GM18526 (cell line): ENCODE data around the gene AHCYL1.

Source experiments
- POLR2A ChIP-seq: IDR thresholded peaks from 3 replicates; pipeline ENCODE4 v1.6.1; 2011; ENCODE audit not compliant: insufficient read length; ENCODE audit errors: extremely low read depth

Gene AHCYL1

GRCh38 chr1:109969146-109969829 is 15.3 kb upstream of the AHCYL1 start:
- no peak for TF ChIP-seq POLR2A

DNA sequence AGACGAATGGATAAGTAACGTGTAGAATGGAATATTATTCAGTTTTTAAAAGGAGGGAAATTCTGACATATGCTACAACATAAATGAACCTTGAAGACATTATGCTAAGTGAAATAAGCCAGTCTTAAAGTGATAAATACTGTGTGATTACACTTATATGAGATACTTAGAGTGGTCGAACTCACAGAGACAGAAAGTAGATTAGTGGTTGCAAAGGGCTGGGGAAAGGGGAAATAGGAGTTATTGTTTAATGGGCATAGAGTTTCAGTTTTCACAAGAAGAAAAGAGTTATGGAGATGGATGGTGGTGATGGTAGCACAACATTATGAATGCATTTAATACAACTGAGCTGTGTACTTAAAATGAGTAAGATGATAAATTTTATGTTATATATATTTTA is 14.7 kb upstream of the AHCYL1 start:
- no peak for TF ChIP-seq POLR2A

GRCh38 chr1:109971559-109971958 is 13.0 kb upstream of the AHCYL1 start:
- no peak for TF ChIP-seq POLR2A

- no peak for TF ChIP-seq POLR2A
Observed at GRCh38 chr1:109974191-109974590, 10.4 kb upstream of the AHCYL1 start.

DNA sequence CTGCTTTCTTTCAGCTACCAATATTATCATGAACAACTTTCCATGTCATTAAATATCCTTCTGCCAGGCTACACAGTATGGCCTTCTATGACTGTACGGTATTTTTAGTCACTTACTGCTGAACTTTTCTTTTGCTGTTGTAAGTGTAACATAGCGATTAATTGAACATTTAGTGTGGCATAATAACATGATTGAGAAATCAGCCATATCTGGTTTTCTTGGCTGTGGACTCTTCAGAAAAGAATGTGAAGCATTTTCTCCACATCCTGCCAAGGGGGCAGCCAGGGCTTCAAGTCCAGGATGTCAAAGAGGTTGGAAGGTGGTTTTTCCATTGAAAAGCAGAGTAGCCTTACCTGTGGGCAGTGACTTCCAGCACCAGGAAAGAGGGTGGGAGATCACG is 8.8 kb upstream of the AHCYL1 start:
- TF ChIP-seq POLR2A = no peak

DNA sequence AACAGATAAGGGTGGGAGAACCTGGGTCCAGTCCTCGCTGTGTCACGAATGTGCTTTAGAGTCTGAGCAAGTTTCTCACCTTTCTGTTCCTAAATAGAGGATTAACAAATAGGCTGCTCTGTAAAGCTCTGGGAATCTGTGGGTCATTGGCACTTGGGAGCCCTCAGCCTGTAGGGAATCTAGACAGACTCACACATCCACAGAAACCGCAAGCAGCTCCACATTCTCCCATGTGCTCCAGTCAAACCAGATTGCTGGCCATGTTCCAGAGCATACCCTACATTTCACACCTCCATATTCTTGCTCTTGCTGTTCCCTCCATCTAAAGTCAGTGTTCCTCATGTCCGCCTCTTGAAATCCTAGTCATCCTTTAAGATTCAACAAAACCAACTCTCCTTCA is 7.8 kb upstream of the AHCYL1 start:
- no peak for TF ChIP-seq POLR2A

GRCh38 chr1:109977225-109977624 is 7.3 kb upstream of the AHCYL1 start:
- no peak for TF ChIP-seq POLR2A

- no peak for TF ChIP-seq POLR2A
Observed at GRCh38 chr1:109977657-109978378, 6.7 kb upstream of the AHCYL1 start.

GRCh38 chr1:109978761-109979488 is 5.6 kb upstream of the AHCYL1 start:
- TF ChIP-seq POLR2A = no peak

DNA sequence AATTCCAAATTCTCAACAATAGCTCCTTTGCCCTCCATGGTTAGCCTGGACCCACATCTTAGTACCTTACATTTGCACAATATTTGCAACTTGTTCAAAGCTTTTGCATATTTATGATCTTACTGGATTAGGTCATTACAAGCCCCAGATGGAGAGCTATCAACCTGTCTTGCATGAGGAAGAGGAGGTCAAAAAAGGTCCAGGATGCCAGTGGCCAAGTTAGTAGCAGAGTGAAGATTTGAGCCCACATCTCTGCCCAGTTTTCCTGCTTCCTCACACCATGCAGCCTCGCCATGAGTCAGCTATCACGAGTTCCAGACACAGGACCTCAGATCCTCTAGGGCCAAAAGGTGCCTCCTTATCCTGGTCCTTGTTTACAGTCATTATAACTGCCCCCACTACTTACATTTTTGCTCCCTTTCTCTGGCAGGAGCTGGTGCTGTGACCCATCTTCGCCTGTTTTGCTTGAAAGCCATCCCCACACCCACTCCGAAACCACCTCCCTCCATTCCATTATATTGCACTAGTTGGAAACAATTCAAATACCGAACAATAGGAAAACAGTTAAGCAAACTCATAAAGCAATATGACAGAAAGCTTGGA is 5.0 kb upstream of the AHCYL1 start:
- no peak for TF ChIP-seq POLR2A

DNA sequence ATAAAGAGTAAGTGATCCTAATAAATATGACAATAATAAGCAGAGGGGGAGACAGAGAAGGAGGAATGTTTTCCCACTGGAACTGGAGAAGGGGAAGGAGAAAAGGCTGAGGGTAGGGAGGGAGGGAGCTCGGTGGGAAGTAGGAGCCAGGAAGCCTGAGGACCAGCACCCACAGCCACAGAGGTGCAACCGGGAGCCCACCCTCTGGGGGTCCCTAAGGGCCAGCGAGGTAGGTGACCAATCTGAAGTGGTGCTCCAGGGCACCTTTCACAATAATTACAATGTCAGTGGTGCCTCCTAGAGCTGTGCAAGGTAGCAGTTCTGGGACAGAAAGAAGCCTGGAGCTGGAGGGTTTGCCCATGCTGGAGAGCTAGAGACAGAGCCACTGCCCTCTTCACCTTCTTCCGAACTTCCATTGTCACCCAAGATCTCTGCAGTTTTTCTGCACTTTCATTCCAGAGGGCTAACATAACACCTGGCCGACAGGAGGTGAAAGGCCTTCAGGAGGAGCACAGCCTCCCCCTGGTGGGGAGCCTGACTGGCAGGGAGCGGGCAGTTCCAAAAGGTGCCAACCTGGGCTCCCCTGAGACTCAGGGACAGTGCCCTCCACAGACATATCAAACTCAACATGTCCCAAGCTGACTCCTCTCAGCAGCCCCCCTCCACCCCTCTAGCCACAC is 4.1 kb upstream of the AHCYL1 start:
- TF ChIP-seq POLR2A = no peak

DNA sequence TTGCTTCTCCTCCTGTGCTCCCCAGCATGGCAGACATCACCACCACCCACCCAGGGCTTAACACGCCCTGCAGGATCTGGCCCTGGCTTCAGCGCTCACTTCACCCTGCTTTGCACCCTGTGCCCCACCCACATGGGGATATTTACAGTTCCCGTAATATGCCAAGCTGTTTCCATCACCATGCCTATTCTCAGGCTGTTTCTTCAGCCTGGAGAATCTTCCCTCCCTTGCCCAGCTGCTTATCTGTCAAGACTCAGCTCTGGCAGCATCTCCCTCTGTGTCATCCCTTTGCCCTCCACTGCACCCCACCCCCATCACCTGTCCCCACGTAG is 3.6 kb upstream of the AHCYL1 start:
- no peak for TF ChIP-seq POLR2A

DNA sequence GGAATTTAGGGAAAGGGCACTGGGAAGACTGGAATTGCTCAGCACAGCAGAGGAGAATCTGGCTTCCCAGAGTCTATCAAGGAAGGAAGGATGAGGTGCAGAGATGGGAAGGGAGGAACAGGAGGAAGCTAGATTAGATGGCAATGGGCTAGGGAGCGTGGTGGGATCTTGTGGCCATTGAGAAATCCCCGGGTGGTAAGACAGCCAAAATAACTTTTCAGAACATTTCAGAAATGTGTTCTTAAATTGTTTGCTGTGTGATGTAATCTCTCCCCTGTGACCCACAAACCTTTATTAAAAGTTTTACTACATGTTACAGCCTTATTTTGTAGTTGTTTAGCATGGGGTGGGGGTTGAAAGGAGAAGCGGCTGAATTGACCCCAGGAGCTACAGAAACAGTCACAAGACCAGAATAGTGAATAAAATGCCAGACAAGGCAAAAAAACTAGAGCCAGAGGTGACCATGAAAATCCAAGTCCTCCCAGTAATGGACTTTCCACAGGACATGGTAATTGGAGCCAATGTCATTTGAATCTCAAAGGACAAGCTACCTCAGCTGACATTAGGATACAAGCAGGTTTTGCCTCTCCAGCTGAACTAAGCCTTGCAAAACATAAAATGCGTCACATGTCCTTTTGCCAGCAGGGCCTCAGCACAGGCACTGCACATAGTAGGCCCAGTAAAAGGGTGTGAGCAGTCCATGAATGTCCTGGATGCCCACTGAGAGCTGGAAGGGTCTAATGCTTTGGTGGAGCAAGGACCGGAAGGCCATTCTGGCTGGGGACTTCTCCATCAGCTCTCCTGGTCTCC is 980 bp upstream of the AHCYL1 start:
- TF ChIP-seq POLR2A = no peak

- no peak for TF ChIP-seq POLR2A
Observed at GRCh38 chr1:109984190-109984455, 442 bp upstream of the AHCYL1 start.
